Astrocyte of the hippocampus (primary cell): ENCODE results near the gene NET1.
"Not testable (repeated sequence)": the region's sequence is repeated elsewhere in the genome, so short reads cannot be mapped to it uniquely, and the experiment has no call there.

ENCODE experiments used
- DNase-seq: peaks from one replicate; pipeline ENCODE4 v3.0.0; 2011; ENCODE audit warnings: low read depth, low spot score

NET1 gene

GRCh38 chr10:5462841-5463293 is 50.5 kb downstream of the NET1 start:
- DNase-seq, result no peak

DNA sequence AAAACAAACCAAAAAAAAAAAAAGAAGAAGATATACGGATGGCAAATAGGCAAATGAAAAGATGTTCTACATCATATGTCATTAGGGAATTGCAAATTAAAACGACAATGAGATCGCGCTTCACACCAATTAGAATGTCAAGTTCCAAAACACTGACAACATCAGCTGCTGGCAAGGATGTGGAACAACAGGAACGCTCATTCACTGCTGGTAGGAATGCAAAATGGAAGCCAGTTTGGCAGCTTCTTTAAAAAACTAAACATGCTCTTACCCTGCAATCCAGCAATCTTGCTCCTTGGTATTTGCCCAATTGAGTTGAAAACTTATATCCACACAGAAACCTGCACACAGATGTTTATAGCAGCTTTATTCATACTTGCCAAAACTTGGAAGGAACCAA is 52.2 kb downstream of the NET1 start:
- DNase-seq, result no peak

DNA sequence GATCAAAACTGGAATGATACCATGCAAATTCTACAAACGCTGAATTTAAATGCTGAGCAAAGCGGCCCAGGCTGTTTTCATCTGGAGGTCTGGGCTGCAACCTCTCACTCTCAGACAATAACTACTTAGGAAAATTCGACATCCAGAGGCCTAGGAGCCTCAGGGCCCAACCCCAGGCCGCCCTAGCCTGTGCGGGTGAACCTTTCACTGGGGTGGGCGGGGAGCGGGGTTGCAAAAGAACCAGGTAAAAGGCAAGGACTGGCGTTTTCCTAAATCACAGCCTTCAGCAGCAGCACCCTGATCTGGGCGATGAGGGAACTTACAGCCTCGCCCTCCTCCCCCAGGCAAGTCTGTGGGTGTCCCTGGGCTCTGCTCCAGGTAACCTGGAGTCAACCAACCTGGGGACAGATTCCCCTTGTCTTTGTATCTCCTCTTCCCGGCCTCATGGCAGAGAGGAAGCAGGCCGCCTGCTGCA is 53.7 kb downstream of the NET1 start:
- DNase-seq, result no peak

DNA sequence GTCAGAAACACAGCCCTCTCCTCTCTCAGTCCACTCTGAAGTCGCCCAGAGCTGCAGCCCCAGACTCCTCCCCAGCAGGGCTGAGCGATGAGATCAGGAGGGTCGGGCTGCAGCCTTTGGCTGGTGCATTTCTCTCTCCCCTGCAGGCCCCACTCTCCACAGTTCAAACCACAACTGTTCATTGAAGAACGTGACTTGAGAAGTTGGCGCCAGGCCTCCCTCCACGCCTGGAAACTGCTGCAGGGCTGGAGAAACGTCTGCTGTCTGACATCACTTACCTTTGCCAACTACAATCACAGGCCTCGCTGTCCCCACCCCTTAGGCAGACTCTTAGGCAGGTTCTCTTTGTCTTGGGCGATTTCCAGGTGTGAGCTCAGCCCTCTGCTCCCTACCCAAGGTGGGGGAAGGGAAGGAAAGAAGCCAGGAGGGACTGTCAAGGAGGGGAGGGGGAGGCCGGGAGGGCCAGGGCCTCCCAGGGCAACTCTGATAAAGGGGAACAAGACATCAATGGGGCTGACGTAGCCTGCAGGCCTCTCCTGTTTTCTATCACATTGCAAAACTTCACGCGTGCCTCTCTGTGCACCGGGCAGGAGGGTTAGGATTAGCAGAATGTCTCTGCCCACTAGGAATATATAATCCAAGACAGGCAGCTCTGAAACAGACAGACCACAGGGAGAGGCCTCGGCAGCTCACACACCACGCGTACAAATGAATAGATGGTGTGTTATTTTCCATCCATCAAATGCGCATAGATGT is 54.3 kb downstream of the NET1 start:
- peak; percentile 88 for DNase-seq

GRCh38 chr10:5467207-5467535 is 54.8 kb downstream of the NET1 start:
- DNase-seq, result peak; percentile 11

DNA sequence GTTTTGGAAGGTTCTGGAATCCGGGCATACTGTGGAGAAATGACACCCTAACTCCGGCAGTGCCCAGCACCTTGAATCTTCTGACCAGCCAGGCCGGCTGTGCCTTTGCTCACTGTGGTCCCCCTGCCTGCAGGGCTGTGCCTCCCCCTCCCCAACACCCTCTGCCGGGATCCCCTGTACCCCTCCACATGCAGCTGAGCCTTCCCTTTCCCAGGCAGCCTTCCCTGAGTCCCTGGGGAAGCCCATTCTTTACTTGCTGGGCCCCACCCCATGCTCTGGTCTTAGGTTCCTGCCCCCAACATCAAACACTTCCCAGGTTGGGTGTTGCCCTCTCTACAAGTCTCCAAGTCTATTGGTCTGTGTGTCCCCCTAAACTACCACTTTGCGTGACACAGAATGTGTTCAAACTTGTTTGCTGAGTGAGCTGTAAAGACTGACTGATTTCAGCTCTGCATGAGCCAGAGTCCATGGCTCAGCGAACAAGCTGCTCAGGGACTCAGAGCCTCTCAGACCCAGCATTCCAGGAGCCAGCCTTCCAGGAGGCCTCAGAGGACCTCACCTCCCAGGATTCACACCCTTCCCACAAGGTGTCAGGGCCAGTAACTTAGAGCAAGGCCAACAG is 55.4 kb downstream of the NET1 start:
- DNase-seq, result no peak

DNA sequence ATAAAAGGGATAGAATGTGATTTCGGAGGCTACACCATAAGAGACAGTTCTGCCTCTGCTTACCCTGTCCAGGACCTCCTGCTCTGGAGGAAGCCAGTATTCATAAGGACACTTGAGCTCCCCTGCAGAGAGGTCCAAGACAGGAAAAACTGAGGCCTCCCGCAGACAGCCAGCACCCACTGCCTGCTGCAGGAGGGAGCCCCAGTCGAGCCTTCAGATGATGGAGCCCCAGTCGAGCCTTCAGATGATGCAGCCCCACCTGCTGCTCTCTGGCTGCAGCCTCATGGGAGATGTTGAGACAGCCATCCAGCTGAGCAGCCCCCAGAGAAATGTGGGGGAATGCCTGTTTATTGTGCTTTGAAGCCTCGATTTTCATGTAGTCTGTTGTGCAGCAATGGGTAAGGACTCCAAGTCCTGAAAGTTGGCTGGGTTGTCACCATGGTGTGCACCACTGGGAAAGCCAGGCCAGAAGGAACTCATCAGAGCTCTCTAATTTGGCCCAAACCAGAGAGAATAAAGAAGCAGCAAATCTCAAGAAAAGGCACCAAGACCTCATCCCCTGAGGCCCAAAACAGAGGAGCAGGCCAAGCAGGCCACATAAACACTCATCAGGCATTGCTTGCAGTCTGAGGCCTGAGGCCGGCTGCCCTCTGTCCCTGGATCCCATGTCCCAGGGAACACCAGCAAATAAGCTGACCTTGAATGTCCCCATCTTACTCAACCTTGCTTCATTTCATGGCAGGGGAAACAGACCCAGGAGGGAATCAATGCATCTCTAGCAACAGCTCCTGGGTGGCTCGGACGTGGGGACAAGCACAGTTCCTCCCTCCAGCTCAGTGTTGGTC is 56.1 kb downstream of the NET1 start:
- DNase-seq, result no peak

GRCh38 chr10:5469353-5470061 is 57.1 kb downstream of the NET1 start:
- no peak for DNase-seq

GRCh38 chr10:5470062-5470751 is 57.9 kb downstream of the NET1 start:
- no peak for DNase-seq

DNA sequence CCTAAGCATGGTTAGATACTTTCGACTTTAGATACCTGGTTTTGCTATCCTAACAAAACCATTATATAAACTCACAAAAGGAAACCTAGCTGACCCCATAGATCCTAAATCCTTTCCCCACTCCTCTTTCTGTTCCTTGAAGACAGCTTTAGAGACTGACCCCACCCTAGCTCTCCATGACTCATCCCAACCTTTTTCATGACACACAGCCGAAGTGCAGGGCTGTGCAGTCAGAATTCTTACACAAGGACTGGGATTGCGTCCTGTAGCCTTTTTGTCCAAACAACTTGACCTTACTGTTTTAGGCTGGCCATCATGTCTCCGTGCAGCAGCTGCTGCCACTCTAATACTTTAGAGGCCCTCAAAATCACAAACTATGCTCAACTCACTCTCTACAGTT is 62.3 kb downstream of the NET1 start:
- not testable (repeated sequence) for DNase-seq

DNA sequence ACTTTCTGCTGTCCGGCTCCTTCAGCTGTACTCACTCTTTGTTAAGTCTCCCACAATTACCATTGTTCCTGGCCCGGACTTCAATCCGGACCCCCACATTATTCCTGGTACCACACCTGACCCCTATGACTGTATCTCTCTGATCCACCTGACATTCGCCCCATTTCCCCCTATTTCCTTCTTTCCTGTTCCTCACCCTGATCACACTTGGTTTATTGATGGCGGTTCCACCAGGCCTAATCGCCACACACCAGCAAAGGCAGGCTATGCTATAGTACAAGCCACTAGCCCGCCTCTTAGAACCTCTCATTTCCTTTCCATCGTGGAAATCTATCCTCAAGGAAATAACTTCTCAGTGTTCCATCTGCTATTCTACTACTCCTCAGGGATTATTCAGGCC is 62.7 kb downstream of the NET1 start:
- not testable (repeated sequence) for DNase-seq

DNA sequence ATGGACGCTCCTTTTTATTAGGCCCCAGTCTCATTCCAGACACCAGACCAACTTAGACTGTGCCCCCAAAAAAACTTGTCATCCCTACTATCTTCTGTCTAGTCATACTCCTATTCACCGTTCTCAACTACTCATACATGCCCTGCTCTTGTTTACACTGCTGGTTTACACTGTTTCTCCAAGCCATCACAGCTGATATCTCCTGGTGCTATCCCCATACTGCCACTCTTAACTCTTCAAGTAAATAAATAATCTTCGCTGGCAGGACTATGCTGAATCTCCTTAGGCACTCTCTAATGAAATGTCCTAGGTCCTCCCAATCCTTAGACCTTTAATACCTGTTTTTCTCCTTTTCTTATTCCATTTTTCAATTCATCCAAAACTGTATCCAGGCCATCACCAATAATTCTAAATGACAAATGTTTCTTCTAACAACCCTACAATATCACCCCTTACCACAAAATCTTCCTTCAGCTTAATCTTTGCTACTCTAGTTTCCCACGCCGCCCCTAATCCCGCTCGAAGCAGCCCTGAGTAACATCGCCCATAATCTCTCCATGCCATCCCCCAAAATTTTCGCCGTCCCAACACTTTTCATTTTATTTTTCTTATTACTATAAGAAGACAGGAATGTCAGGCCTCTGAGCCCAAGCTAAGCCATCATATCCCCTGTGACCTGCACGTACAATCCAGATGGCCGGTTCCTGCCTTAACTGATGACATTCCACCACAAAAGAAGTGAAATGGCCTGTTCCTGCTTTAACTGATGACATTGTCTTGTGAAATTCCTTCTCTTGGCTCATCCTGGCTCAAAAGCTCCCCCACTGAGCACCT is 63.8 kb downstream of the NET1 start:
- not testable (repeated sequence) for DNase-seq

- no peak for DNase-seq
These were observed 64.7 kb downstream of the NET1 start for GRCh38 chr10:5476918-5477525.

GRCh38 chr10:5477948-5478693 is 65.8 kb downstream of the NET1 start:
- no peak for DNase-seq

- DNase-seq, result no peak
These were observed 66.4 kb downstream of the NET1 start for GRCh38 chr10:5478694-5479305.

DNA sequence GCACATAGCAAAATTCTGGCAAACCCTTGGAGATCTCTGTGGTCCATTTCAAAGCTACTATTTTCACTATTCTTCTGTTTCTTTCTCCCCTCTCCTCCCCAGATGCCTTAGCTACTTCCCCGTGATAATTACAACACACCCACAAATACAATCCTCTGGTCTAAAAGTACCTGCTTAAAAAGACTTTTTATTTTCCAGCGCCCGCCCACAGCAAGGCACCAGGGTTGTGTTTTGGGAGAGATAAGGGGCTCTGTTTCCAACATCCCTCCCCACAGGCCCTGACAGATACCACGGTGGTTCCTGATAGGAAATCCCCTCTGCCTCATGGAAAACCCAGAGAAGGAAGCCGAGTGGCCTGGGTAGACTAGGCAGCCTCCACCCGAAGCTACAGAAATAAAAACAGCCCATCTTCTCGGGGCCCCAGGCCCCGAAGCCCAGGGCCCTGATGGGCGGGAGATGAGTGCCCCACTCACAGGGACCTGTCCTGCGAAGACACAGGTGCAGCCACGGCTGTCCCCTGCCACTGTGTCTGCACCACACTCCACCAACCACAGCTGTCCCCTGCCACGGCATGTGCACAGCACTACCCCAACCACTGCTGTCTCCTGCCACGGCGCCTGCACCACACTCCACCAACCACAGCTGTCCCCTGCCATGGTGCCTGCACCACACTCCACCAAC is 67.3 kb downstream of the NET1 start:
- DNase-seq, result no peak

DNA sequence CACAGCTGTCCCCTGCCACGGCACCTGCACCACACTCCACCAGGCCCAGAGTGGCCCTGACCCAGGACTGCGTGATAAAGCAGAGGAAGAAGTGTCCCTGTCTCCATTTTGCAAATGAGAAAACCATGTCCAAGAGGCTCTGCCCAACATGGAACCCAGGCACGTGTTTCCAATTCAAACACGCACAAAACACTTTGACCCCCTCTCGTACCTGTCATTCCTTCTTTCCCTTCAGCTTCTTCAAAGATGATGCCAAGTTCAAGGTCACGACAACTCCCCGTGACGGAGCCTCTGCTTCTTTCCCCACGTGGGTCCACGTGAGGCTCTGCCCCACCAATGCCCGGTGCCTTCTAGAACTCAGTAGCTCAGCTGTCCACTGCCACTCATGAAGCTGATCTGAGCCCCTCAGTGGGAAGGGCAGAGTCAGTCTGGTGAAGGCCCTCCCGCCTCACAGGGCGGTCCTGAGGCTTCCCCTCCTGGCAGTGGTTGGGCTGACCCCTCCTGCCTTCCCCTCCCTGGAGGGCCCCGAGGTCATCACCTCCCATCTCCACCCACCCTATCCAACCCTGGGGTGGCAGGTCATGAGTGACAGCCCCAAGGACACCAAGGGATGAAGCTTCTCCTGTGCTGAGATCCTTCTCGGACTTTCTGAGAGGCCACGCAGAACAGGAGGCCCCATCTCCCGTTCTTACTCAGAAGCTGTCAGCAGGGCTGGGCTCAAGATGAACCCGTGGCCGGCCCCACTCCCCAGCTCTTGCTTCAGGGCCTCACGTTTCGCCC is 68.0 kb downstream of the NET1 start:
- no peak for DNase-seq
